ENCODE measurements around the gene LPP.

Gene LPP

DNA sequence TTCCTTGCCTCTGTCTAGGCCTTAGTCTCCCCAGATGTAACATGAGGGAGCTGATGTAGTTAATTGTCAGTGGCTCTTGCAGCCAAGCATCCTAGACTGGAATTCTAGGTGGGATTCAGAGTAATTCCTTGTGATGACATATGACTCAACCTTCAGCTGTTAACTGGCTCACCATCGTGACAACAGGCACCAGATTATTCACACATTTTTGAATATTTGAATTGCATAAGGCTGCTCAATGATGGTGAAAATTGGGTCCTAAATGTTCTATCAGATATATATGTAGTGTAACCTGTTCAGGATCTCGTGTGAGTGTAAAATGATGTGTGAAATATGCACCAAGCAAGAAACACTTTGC lies 405.1 kb downstream of the LPP start:
- TF ChIP-seq, protein P1, sequence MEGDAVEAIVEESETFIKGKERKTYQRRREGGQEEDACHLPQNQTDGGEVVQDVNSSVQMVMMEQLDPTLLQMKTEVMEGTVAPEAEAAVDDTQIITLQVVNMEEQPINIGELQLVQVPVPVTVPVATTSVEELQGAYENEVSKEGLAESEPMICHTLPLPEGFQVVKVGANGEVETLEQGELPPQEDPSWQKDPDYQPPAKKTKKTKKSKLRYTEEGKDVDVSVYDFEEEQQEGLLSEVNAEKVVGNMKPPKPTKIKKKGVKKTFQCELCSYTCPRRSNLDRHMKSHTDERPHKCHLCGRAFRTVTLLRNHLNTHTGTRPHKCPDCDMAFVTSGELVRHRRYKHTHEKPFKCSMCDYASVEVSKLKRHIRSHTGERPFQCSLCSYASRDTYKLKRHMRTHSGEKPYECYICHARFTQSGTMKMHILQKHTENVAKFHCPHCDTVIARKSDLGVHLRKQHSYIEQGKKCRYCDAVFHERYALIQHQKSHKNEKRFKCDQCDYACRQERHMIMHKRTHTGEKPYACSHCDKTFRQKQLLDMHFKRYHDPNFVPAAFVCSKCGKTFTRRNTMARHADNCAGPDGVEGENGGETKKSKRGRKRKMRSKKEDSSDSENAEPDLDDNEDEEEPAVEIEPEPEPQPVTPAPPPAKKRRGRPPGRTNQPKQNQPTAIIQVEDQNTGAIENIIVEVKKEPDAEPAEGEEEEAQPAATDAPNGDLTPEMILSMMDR (IDR thresholded peaks at IDR 0.05; ENCODE audit: low read depth, low read length, missing control alignments): no peak
- DNase-seq (ENCODE audit: extremely low read depth, low read depth): no peak
- no peak overlapping the region for H3K4me3 ChIP-seq (replicated peaks; ENCODE audit: low read depth, low read length)

GRCh38 chr3:188559856-188560255 lies 405.9 kb downstream of the LPP start:
- TF ChIP-seq, protein P1 (IDR thresholded peaks at IDR 0.05; ENCODE audit: low read depth, low read length, missing control alignments): no peak
- H3K4me3 ChIP-seq (replicated peaks; ENCODE audit: low read depth, low read length): no peak overlapping the region
- DNase-seq (ENCODE audit: extremely low read depth, low read depth): no peak

DNA sequence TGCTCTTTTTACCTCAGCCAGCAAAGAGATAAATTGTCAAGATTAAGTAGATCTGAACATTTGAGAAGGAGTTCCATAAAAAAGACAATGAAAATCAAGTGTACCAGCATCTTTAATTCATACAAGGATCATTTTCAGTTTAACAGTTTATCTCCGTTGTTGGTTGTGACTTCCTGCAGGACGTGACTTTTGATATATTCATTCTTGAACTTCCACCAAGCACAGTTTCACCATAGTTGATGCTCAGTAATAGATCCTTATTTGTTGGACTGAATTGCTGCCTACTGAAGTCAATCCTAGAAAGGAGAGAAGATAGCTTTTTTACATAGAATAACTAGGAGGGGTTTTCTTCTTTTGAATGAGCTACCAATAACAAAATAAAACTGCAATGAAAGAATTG lies 408.2 kb downstream of the LPP start:
- TF ChIP-seq, protein P1 (IDR thresholded peaks at IDR 0.05; ENCODE audit: low read depth, low read length, missing control alignments): no peak
- no peak overlapping the region for H3K4me3 ChIP-seq (replicated peaks; ENCODE audit: low read depth, low read length)
- DNase-seq (ENCODE audit: extremely low read depth, low read depth): no peak

- no peak for DNase-seq (ENCODE audit: extremely low read depth, low read depth)
- no peak overlapping the region for H3K4me3 ChIP-seq (replicated peaks; ENCODE audit: low read depth, low read length)
- TF ChIP-seq, protein P1 (IDR thresholded peaks at IDR 0.05; ENCODE audit: low read depth, low read length, missing control alignments): no peak
Measured at GRCh38 chr3:188567478-188568195, 413.7 kb downstream of the LPP start.

GRCh38 chr3:188568736-188569135 lies 414.8 kb downstream of the LPP start:
- DNase-seq (ENCODE audit: extremely low read depth, low read depth): no peak
- H3K4me3 ChIP-seq (replicated peaks; ENCODE audit: low read depth, low read length): no peak overlapping the region
- TF ChIP-seq, protein P1 (IDR thresholded peaks at IDR 0.05; ENCODE audit: low read depth, low read length, missing control alignments): no peak

DNA sequence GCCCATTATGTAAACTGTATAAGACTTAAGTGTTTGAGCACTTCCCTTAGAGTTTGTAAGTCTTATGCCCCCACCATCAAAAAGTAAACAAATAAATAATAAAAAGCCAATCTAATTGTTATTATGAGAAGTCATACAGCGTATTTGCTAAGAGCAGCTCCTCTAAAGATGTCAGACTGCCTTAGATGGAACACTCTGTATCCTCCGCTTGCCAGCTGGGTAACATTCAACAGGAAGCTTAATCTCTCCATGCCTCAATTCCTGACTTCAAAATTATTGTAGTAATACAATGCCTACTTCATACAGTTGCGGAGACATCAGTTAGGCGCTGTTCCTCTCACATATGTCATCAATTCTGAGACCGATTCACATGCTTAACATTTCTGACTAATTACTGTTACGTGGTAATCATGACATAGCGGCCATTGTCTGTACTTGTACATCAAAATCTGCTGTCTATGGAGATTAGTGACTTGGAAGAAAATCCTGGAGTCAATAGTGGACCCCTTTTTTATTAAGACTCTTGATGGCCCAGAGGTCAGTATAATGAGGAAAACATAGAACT lies 417.7 kb downstream of the LPP start:
- DNase-seq (ENCODE audit: extremely low read depth, low read depth): no peak
- TF ChIP-seq, protein P1 (IDR thresholded peaks at IDR 0.05; ENCODE audit: low read depth, low read length, missing control alignments): no peak
- H3K4me3 ChIP-seq (replicated peaks; ENCODE audit: low read depth, low read length): no peak overlapping the region
